Measurements from ENCODE around the gene EIF4G3. TPM values are rescaled to one million over a fixed set of nuclear protein-coding genes. Genes with fewer than 3 reads are reported as not detected.

EIF4G3 gene
- total and polyA plus RNA-seq, 10 of the 15 experiments (the other 5 are each of a cell fraction or from before 2014, with no cell fraction given): 7.4 to 45.1 (median 29.1) TPM

DNA sequence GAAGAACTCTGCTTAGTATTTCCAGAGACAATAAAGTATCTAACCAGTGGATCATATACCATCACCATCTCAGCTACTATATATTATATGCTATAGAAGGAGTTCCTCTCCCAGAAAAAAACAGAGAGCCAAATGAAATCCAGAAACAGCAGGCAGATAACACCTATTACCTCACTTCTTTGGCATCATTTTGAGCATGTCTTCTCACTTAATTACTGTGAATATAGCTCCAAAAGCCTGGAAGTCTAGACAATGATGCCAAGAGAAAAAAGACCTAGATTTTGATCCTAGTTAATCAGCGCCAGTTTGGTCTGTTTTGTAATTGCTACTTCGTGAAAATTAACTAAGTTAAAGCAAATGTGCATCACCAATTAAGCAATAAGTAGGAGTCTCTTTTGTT, 131.3 kb downstream of the EIF4G3 start (continued):
- TF ChIP-seq, protein P1, sequence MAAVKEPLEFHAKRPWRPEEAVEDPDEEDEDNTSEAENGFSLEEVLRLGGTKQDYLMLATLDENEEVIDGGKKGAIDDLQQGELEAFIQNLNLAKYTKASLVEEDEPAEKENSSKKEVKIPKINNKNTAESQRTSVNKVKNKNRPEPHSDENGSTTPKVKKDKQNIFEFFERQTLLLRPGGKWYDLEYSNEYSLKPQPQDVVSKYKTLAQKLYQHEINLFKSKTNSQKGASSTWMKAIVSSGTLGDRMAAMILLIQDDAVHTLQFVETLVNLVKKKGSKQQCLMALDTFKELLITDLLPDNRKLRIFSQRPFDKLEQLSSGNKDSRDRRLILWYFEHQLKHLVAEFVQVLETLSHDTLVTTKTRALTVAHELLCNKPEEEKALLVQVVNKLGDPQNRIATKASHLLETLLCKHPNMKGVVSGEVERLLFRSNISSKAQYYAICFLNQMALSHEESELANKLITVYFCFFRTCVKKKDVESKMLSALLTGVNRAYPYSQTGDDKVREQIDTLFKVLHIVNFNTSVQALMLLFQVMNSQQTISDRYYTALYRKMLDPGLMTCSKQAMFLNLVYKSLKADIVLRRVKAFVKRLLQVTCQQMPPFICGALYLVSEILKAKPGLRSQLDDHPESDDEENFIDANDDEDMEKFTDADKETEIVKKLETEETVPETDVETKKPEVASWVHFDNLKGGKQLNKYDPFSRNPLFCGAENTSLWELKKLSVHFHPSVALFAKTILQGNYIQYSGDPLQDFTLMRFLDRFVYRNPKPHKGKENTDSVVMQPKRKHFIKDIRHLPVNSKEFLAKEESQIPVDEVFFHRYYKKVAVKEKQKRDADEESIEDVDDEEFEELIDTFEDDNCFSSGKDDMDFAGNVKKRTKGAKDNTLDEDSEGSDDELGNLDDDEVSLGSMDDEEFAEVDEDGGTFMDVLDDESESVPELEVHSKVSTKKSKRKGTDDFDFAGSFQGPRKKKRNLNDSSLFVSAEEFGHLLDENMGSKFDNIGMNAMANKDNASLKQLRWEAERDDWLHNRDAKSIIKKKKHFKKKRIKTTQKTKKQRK (IDR thresholded peaks at IDR 0.05; ENCODE audit: low read depth, low read length): no peak
- TF ChIP-seq EP300 (IDR thresholded peaks at IDR 0.05; ENCODE audit: borderline replicate concordance in 1 of 2, control insufficient read depth in 1 of 2, low read depth in 2 of 2, low read length in 2 of 2) (no peak), MTA3 (IDR thresholded peaks at IDR 0.05; ENCODE audit: borderline replicate concordance, low read length) (no peak)
- TF ChIP-seq, protein P2, sequence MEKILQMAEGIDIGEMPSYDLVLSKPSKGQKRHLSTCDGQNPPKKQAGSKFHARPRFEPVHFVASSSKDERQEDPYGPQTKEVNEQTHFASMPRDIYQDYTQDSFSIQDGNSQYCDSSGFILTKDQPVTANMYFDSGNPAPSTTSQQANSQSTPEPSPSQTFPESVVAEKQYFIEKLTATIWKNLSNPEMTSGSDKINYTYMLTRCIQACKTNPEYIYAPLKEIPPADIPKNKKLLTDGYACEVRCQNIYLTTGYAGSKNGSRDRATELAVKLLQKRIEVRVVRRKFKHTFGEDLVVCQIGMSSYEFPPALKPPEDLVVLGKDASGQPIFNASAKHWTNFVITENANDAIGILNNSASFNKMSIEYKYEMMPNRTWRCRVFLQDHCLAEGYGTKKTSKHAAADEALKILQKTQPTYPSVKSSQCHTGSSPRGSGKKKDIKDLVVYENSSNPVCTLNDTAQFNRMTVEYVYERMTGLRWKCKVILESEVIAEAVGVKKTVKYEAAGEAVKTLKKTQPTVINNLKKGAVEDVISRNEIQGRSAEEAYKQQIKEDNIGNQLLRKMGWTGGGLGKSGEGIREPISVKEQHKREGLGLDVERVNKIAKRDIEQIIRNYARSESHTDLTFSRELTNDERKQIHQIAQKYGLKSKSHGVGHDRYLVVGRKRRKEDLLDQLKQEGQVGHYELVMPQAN (conservative IDR thresholded peaks at IDR 0.05): no peak

DNA sequence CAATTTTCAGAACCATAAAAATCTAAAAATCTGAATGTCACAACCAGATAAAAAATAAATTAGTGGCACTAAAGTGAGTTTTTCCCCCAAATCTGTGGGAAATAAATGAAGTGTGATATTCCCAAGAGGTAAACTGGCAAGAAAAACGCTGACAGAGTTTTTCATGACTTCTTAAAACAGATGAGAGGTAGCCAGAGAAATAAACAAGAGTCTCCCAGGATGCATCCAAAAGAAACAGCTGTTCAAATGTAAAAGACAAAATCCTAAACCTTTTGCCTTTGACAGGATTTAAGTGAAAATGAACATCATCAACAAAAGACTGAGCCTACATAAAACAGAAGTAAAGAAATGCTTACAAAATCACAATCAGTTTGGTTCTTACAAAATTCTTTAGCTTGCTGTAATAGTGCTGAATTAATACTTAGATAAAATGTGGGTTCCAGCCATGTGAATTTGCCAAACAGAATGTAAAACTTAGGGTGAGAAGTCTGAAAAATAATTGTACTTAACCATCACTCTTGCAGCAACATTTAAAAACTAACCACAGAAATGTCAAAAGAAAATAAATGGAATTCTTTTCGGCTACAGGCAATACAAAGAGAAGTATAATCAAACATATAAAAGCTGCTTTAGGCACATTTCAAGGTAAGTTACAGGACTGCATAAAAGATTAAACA, 133.6 kb downstream of the EIF4G3 start:
- Histone ChIP-seq H3K79me2 (ENCODE audit: control insufficient read depth, insufficient read depth, low read length) (no peaks in the 10 kb centered on the region), H3K9me3 (replicated peaks; ENCODE audit: control insufficient read depth, insufficient read depth, low read length) (no peaks in the 10 kb centered on the region), H3K36me3 (ENCODE audit: control insufficient read depth in 2 of 2, insufficient read depth in 2 of 2, low read length in 1 of 2) (peaks cover 0 to 2% of the 10 kb centered on the region in 2 experiments; a peak in 1 of 4 replicates), H3K9ac (ENCODE audit: control insufficient read depth, insufficient read depth, low read length) (no peak overlapping the region), H3K27me3 (replicated peaks in 1 of 2; ENCODE audit: control insufficient read depth in 2 of 2, insufficient read depth in 2 of 2, low read length in 1 of 2) (no peaks in the 10 kb centered on the region), H2AFZ (ENCODE audit: control insufficient read depth, low read depth, low read length) (no peak overlapping the region), H3K27ac (ENCODE audit: control insufficient read depth, insufficient read depth) (no peak overlapping the region), H3K4me3 (no peak overlapping the region), H3K4me2 (ENCODE audit: control insufficient read depth, insufficient read depth) (no peak overlapping the region), H3K4me1 (ENCODE audit: control insufficient read depth, insufficient read depth, low read length) (no peaks in the 10 kb centered on the region), H4K20me1 (ENCODE audit: control insufficient read depth, insufficient read depth) (no peaks in the 10 kb centered on the region)
- FAIRE-seq (no peak), ATAC-seq (no peak), DNase-seq (ENCODE audit: low read depth, low spot score) (no peak)
- ChIA-PET POLR2A (interaction anchor here (0.6 to 0.9 kb wide), 2 partner anchors 9 to 360 kb away, joined by 3 to 7 read pairs; no protein-coding TSS in a partner anchor), RAD21 (ENCODE audit: unreplicated experiment) (interaction anchor here (0.5 to 0.7 kb wide), 2 partner anchors 132 to 283 kb away, joined by 3 read pairs; no protein-coding TSS in a partner anchor), CTCF (interaction anchor here (0.8 to 1.2 kb wide), 3 partner anchors 18 to 152 kb away, joined by 3 read pairs; no protein-coding TSS in a partner anchor), SMC1A (ENCODE audit: uncharacterized antibody, unreplicated experiment) (interaction anchor here (0.6 to 2.4 kb wide), 6 partner anchors 12 to 94 kb away, joined by 3 to 7 read pairs (median 4); no protein-coding TSS in a partner anchor)
- in situ Hi-C loops (cut with MboI): no loop called here
- TF ChIP-seq TCF12 (IDR thresholded peaks at IDR 0.05; ENCODE audit: low read depth, low read length) (no peak), ZNF384 (IDR thresholded peaks at IDR 0.05; ENCODE audit: borderline replicate concordance, low read depth, low read length) (no peak), IRF4 (IDR thresholded peaks at IDR 0.05; ENCODE audit: low read depth, low read length) (no peak), YBX1 (IDR thresholded peaks at IDR 0.05) (no peak), STAT1 (conservative IDR thresholded peaks at IDR 0.05) (no peak), POLR2A (IDR thresholded peaks at IDR 0.05; ENCODE audit: low read depth, low read length) (no peak), POLR2AphosphoS5 (IDR thresholded peaks at IDR 0.05; ENCODE audit: low read length) (no peak)
- TF ChIP-seq, protein P3, sequence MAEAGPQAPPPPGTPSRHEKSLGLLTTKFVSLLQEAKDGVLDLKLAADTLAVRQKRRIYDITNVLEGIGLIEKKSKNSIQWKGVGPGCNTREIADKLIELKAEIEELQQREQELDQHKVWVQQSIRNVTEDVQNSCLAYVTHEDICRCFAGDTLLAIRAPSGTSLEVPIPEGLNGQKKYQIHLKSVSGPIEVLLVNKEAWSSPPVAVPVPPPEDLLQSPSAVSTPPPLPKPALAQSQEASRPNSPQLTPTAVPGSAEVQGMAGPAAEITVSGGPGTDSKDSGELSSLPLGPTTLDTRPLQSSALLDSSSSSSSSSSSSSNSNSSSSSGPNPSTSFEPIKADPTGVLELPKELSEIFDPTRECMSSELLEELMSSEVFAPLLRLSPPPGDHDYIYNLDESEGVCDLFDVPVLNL (IDR thresholded peaks at IDR 0.05; ENCODE audit: low read depth, low read length): no peak
- no TSS peak for BruUV-seq (replicated peaks)
- WGBS (ENCODE audit: insufficient coverage, insufficient replicate concordance, low lambda C conversion rate, missing lambda C conversion rate): 60% methylated on average over 2 of the region's 2 CpGs
- intact Hi-C loops (cut with micrococcal nuclease; ENCODE audit: unreplicated experiment): no loop called here

Data from GM12878 (cell line).